ENCODE data around the gene SORBS2.
"Not testable (repeated sequence)": the region's sequence is repeated elsewhere in the genome, so short reads cannot be mapped to it uniquely, and the experiment has no call there.

The SORBS2 gene

DNA sequence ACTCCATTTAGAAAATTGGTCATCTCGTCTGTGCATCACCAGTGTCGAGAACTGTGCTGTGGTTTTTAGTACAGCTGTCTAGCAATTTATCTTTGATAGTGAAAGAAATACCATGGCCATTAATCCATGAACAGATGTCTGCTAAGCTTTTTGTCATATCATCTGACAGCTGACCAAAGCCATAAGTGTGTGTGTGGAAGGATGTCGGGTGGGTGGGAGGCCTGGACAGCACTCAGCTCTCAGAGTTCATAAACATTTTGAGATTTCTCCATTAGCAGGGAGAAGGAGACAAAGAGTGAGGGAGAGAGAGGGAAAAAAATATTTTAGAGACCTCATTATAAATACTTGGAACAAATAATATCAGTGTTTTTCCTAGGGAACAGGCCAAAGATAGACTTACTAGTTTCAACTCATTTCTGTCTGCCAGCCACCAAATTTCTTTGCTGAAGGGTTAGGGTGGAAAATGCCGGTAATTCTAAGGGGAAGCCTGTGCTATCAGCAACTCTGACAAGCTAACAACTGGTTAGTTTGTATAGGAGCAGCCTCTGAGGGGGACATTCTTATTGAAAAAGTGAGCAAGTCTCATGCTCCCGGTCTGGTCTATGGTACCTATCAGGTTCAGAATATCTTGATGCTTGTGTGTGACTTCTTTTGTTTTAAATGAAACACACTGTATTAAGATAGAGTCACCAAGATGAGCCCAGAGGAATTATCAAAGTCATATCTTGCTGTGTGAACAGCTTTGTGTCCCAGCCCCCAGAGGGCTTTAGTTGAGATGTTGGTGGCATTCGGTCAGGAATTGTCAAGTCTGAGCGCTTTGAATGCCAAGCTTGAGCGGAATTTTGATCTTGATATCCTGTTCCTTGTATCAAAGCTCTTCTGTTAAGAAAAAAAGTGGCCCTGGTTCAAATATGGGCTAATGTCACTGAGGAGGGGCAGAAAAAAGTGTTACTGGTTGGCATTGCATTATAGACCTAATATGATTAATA lies 234.7 kb downstream of the SORBS2 start:
- no peak for DNase-seq

GRCh38 chr4:185576314-185576961 lies 235.6 kb downstream of the SORBS2 start:
- no peak for DNase-seq

DNA sequence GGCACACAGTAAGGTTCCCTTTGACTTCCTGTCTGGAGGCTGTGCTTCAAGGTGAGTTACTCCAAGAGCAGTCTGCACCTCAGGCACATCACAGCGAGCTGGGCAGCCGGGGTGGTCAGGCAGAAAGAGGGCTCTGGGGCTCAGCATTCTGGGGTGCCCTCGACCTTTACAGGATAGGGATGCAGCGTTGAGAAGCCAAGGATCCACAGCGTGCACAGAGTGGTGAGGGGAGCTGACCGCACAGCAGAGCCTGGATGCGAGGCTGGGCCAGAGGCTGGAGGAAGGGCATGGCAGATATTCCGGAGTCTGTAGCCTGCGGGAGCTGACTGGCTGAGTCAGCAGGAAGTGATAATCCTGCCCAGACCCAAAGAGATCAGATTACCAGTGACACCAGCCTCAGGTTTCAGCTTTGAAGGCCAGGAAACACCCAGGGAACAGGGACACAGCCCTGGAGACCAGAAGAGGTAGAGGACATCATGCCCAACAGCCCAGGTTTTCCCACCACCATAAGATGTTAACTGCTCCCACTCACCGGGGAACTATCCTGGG lies 238.3 kb downstream of the SORBS2 start:
- DNase-seq = peak; percentile 65

DNA sequence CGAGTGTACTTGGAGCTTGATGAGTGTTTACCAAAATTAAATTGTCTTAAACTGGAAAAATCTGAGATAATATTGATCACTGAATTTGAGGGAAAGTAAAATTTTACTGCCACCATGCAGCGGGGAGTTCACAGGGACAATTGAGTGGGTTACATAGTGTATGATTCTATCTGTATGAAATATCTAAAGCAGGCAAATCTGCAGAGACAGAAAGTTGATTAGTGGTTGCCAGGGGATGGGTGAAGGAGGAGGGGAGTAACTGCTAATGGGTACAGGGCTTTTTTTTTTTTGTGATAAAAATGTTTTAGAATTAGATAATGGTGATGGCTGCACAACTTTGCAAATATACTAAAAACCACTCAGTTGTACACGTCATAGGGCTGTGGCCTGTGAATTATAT lies 241.3 kb downstream of the SORBS2 start:
- no peak for DNase-seq

GRCh38 chr4:185567381-185568376 lies 244.3 kb downstream of the SORBS2 start:
- DNase-seq = no peak

DNA sequence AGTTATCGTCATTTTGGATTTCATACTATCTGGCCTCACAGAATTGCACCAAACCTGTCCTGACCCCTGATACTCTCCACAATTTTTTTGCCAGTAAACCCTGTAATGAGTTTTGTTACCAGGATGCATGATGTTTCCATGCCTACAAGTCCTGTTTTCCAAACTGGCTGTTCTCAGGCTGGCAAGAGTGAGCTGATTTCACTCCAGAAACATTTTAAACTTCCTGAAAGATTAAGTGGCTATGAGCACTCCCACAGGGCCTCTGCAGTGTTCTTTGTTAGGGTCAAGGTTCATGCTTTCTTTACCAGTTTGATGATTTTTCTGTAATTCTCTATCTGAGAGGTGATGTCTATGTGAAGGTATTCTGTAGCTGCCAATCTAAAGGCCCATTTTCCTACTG lies 245.0 kb downstream of the SORBS2 start:
- peak; percentile 85 for DNase-seq

- peak; percentile 19 for DNase-seq
These were observed 245.6 kb downstream of the SORBS2 start for GRCh38 chr4:185566425-185566824.

DNA sequence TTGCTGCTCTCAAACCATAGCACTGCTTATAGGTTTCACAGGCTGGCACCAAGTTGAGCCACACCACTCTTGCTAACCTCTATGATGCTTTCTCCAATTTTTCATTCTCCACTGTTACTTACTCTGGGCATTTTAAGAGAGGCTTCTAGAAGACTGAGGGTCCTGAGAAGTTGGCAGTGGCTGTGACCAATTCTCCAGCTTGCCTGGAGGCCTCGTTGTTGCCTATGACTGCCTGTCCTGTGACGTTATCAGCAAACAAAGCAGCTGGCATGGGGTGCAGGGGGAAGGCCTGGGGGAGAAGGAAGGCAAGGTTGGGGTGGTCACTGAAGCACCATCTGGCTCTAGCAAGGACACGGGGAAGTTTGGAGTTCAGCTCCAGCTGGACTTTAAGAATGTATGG lies 246.3 kb downstream of the SORBS2 start:
- DNase-seq = no peak

- no peak for DNase-seq
These were observed 247.6 kb downstream of the SORBS2 start for GRCh38 chr4:185564349-185564748.

DNA sequence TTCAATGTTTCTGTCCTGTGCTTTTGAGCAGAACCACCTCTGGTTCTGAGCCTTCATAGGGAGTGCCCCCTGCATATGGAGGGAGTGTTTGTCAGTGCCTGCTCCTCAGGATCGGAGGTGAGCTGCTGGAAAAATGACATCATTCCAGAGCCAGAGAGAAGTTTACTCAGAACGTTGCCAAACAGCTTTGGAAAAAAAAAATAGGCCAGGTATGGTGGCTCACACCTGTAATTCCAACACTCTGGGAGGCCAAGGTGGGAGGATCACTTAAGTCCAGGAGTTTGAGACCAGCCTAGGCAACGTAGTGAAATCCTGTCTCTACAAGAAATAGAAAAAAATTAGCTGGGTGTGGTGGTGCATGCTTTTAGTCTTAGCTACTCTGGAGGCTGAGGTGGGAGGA lies 249.5 kb downstream of the SORBS2 start:
- no peak for DNase-seq

DNA sequence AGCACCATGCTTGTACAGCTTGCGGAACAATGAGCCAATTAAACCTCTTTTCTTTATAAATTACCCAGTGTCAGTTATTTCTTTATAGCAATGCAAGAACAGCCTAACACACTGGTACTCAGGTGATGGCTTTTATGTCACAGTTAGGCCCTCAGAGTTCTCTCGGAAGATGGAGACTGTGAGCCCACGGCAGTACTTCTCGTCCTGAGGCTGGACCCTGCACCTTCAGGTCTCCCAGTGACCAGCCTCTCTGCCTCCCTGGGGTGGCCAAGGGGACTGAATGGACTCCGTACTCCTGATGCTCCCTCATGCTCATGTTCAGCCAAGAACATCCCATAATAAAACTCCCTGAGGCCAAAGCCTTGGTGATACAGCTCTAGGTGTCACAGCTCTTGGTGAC lies 251.7 kb downstream of the SORBS2 start:
- no peak for DNase-seq

GRCh38 chr4:185559915-185560281 lies 252.1 kb downstream of the SORBS2 start:
- peak; percentile 30 for DNase-seq

GRCh38 chr4:185559251-185559914 lies 252.6 kb downstream of the SORBS2 start:
- not testable (repeated sequence) for DNase-seq

DNA sequence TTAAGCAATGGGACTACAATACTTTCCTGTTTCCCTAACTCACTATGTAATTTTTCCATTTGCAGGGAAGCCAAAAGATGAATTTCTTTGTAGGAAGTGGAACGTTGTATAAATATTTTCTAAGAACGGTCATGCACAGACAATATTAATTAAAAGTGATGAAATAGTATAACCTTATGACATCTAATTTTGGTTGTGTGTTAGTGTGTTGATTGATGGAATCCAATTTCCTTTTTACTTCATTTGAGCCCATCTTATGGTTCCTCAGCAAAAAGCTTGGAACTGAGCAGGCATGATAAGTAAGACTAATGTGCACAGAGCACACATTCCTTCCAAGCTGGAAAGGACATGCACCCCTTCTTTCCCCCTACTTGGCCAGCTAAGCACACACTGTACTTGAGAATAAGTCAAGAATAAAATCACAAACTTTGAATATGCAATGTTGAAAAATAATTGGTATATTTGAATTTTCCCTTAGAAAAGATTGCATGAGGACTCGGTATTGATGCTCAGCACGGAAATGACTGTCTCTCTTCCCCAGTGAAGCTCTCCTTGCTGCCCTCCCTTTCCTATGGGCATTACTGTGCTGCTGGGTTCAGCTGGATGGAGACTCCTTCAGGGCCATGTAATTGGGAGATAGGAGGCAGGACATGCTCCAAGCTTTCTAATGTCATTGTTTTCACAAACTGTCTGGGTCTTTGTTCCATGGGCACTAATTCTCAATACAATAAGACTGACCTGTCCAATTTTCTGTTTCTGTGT lies 257.4 kb downstream of the SORBS2 start:
- DNase-seq = no peak

DNA sequence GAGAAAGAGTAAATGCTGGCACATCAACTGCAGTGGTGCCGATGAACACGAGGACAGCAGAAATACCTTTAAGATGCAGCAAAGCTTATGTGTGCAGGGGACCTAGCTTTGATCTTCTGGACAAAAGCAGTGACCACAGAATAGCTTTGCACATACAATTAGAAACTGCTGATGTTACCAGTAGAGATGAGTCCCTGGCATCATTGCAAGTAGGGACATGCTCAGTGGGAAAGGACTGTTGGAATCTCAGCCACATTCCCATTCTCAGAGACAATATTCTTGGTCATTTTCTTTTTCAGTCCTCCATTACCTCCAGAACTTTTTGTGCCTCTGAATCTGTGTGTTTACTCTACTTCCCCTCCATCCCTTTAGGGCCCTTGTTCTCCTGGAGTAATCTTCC lies 259.7 kb downstream of the SORBS2 start:
- DNase-seq = no peak

- DNase-seq = no peak
These were observed 261.1 kb downstream of the SORBS2 start for GRCh38 chr4:185550933-185551332.

- no peak for DNase-seq
These were observed 262.8 kb downstream of the SORBS2 start for GRCh38 chr4:185549095-185549639.

DNA sequence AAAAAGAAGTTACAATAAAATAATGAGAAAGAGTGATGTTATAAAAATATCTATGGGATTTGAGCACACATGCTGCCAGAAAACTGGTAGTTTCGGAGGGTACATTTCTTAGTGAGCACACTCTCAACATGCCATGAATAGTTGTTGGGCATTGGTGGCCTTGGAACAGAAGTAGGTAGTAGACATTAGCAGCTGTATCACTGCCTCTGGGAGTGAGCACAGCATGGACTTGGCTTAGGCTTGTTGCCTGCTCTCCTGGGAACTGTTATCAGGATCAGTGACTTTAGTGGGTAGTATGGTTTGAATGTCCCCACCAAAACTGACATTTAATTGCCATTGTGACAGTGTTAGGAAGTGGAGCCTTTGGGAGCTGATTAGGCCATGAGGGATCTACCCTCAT lies 263.4 kb downstream of the SORBS2 start:
- no peak for DNase-seq

DNA sequence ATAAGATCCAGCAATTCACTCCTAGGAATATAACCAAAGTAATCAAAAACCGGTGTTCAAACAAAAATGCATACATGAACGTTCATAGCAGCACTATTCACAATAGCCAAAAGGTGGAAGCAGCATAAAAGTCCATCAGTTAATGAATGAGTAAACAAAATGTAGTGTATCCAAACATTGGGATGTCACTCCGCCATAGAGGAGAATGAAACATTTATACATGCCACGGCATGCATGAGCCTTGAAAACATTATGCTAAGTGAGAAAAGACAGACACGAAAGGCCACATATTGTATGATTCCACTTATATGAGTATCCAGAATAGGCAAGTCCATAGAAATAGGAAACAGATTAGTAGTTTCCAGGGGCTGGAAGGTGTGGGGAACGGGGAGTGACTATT lies 265.7 kb downstream of the SORBS2 start:
- DNase-seq = no peak

DNA sequence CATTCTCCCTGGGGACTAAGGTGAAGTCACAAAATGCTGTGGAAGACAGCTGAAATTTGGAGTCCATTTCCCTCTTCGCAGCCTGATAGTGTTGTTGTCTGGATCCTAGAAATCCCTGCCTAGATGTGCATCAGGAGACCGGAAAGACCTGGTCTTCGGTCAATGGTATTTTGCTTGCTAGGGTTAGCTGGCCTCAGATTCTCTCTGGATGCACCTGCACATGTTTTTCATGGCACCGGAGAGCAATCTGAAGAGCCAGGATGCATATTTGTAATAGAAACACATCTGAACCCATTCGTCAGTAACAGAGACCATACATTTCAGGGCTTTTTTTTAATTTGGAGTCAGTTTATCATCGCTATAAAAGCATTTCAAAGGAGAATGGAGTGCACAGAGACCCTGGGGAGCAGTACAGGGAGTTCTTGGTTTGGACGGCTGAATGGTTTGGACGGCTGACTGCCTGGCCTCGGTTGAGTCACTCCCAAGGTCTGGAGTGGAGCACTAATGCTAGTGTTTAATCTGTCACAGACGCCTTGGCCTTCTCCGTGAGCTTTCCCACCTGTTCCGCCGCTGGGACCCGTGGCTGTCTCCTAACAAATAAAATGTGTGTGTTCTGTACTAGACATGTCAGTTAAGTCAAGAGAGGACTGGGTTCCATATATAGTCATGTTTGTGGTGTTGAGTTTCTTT lies 269.2 kb downstream of the SORBS2 start:
- no peak for DNase-seq

Data from NCI-H226 (cell line).